Endothelial cell of umbilical vein (primary cell): ENCODE measurements around the gene NR1H3. TPM values are rescaled to one million over a fixed set of nuclear protein-coding genes. Genes with fewer than 3 reads are reported as not detected.

Experiments used
- BruUV-seq: library from RNA; stranded (reverse); fragments of 400-500 nt; replicated peaks from 2 replicates; lab custom pipeline; 2021; lab: Mats Ljungman, UMichigan
- CTCF ChIA-PET: fragments of 300-600, 350-600 bp; sonication (Branson Sonifier 250); formaldehyde crosslinking; loops from one replicate; lab custom pipeline; 2021; ENCODE audit warnings: antibody characterized with exemption, inconsistent platforms; lab: Charles Lee
- POLR2A ChIA-PET: fragments of 300-600, 350-600 bp; sonication (Branson Sonifier 250); formaldehyde crosslinking; loops from one replicate; lab custom pipeline; 2021; ENCODE audit warnings: antibody characterized with exemption, inconsistent platforms; lab: Charles Lee
- DNase-seq: peaks from one replicate; pipeline ENCODE4 v3.0.0-alpha.2; 2011; ENCODE audit warnings: low read depth, low spot score
- FAIRE-seq: peaks from 2 replicates; lab custom pipeline; 2011; peaks lifted over from hg19 to GRCh38; lab: Jason Lieb, UNC
- H2AFZ ChIP-seq: 2 replicates; pipeline ENCODE4 v1.6.0; 2012; ENCODE audit warnings: low read depth, low read length, control low read depth, inconsistent platforms
- H3K27ac ChIP-seq: 2 replicates; pipeline ENCODE4 v1.5.1; 2011; ENCODE audit warnings: low read depth, mild to moderate bottlenecking, control low read depth, low read length, moderate library complexity; ENCODE audit not compliant: insufficient read depth
- H3K27me3 ChIP-seq, 2 experiments: 2 replicates each; pipeline versions ENCODE4 v1.6.0 to v1.6.1; 2011; ENCODE audit warnings: low read length in 2 of 2, mixed read lengths in 1 of 2; ENCODE audit not compliant: control insufficient read depth in 2 of 2, insufficient read depth in 2 of 2
- H3K36me3 ChIP-seq, 2 experiments: 2 replicates in 1 of 2; 3 replicates in 1 of 2; pipeline ENCODE4 v1.5.1; 2011; ENCODE audit warnings: low read length in 2 of 2, mild to moderate bottlenecking in 1 of 2, moderate library complexity in 1 of 2; ENCODE audit not compliant: control insufficient read depth in 2 of 2, insufficient read depth in 2 of 2; ENCODE audit errors: extremely low read depth in 1 of 2
- H3K4me1 ChIP-seq: 3 replicates; pipeline ENCODE4 v1.5.1; 2011; ENCODE audit warnings: mild to moderate bottlenecking, low read length; ENCODE audit not compliant: control insufficient read depth, insufficient read depth; ENCODE audit errors: extremely low read depth
- H3K4me2 ChIP-seq: 2 replicates; pipeline ENCODE4 v1.6.1; 2011; ENCODE audit warnings: low read length, control low read depth, mixed read lengths; ENCODE audit not compliant: insufficient read depth
- H3K4me3 ChIP-seq, 3 experiments: fragments of 200-600 bp in 1 of 3; sonication (generic), shearing (Covaris generic) in 1 of 3; replicated peaks in 1 of 3; 2 replicates each; pipeline ENCODE4 v1.5.1; 2011 to 2016; ENCODE audit warnings: control low read depth in 3 of 3, low read length in 3 of 3, mild to moderate bottlenecking in 2 of 3, inconsistent platforms in 1 of 3, low read depth in 1 of 3, moderate library complexity in 1 of 3; ENCODE audit not compliant: insufficient read depth in 1 of 3
- H3K79me2 ChIP-seq: 2 replicates; pipeline ENCODE4 v1.6.0; 2012; ENCODE audit warnings: low read length, inconsistent platforms; ENCODE audit not compliant: control insufficient read depth, insufficient read depth
- H3K9ac ChIP-seq: replicated peaks from 2 replicates; pipeline ENCODE3; 2011; ENCODE audit warnings: low read length, control low read depth; ENCODE audit not compliant: insufficient read depth; ENCODE audit errors: extremely low read depth
- H3K9me1 ChIP-seq: replicated peaks from 3 replicates; pipeline ENCODE4 v1.6.0; 2011; ENCODE audit warnings: mild to moderate bottlenecking, low read length; ENCODE audit not compliant: control insufficient read depth, insufficient read depth; ENCODE audit errors: extremely low read depth
- H3K9me3 ChIP-seq: replicated peaks from 2 replicates; pipeline ENCODE4 v1.5.1; 2012; ENCODE audit warnings: low read length, inconsistent platforms; ENCODE audit not compliant: control insufficient read depth, insufficient read depth
- H4K20me1 ChIP-seq: replicated peaks from 2 replicates; pipeline ENCODE3; 2011; ENCODE audit warnings: mild to moderate bottlenecking, low read length; ENCODE audit not compliant: control insufficient read depth, insufficient read depth; ENCODE audit errors: extremely low read depth
- CTCF ChIP-seq, 2 donors: IDR thresholded peaks; 1 replicate in 1 of 2; 2 replicates in 1 of 2; pipeline ENCODE4 v1.5.1; 2011; ENCODE audit warnings: low read length in 2 of 2, mild to moderate bottlenecking in 2 of 2, moderate library complexity in 2 of 2, control low read depth in 1 of 2, inconsistent platforms in 1 of 2, low read depth in 1 of 2; ENCODE audit not compliant: insufficient read depth in 1 of 2; ENCODE audit errors: extremely low read depth in 1 of 2
- EZH2 ChIP-seq: IDR thresholded peaks from 2 replicates; pipeline ENCODE4 v1.6.1; 2012; ENCODE audit warnings: borderline replicate concordance, low read depth, mild to moderate bottlenecking, moderate library complexity, low read length, inconsistent platforms; ENCODE audit not compliant: severe bottlenecking
- FOS ChIP-seq: IDR thresholded peaks from 2 replicates; pipeline ENCODE4 v1.6.1; 2011; ENCODE audit warnings: mild to moderate bottlenecking, low read length, moderate library complexity, borderline replicate concordance; ENCODE audit not compliant: insufficient read depth
- GATA2 ChIP-seq: IDR thresholded peaks from 2 replicates; pipeline ENCODE4 v1.7.0; 2011; ENCODE audit warnings: low read depth, mild to moderate bottlenecking, moderate library complexity, mixed read lengths, low read length; ENCODE audit not compliant: insufficient read length, insufficient read depth
- JUN ChIP-seq: IDR thresholded peaks from 2 replicates; pipeline ENCODE4 v1.6.1; 2011; ENCODE audit warnings: borderline replicate concordance, low read depth; ENCODE audit not compliant: insufficient read length, insufficient read depth
- MAX ChIP-seq: IDR thresholded peaks from 2 replicates; pipeline ENCODE4 v1.6.1; 2011; ENCODE audit not compliant: insufficient read depth, insufficient read length
- MYC ChIP-seq: IDR thresholded peaks from one replicate; pipeline ENCODE4 v1.6.1; 2011; ENCODE audit warnings: mild to moderate bottlenecking, low read depth, low read length
- POLR2A ChIP-seq: IDR thresholded peaks from 2 replicates; pipeline ENCODE4 v1.6.1; 2012; ENCODE audit warnings: low read depth, mild to moderate bottlenecking, control low read depth, low read length
- POLR2AphosphoS5 ChIP-seq: IDR thresholded peaks from 2 replicates; pipeline ENCODE4 v1.6.1; 2012; ENCODE audit warnings: low read depth, mild to moderate bottlenecking, control low read depth, low read length, moderate library complexity; ENCODE audit not compliant: insufficient read depth
- dilution Hi-C: fragments of 300-500 bp; cut with MboI; formaldehyde crosslinking; loops from one replicate; pipeline ENCODE4 v1.15.0; 2019; ENCODE audit warnings: low sequenced_read_pairs; ENCODE audit not compliant: extremely low pct_ligation_motif_present
- intact Hi-C: fragments of 100-400 bp; cut with micrococcal nuclease; formaldehyde crosslinking; loops from one replicate; pipeline ENCODE4 v1.10.0; 2022
- polyA plus RNA-seq, 4 experiments: library from polyadenylated mRNA; depleted of rRNA in 3 of 4; stranded (reverse) in 3 of 4; unstranded in 1 of 4; fragments of >200 nt; gene quantifications; 2 replicates each; pipeline versions ENCODE4 v1.2.1 to v1.2.3, GENCODE V29; 2011 to 2012; ENCODE audit warnings: missing spikeins in 1 of 4
- total RNA-seq: library from RNA; stranded (reverse); gene quantifications from 2 replicates; pipeline ENCODE4 v1.2.3, GENCODE V29; 2021

Gene NR1H3
- total and polyA plus RNA-seq, 2 donors (not counting 3 experiments of a cell fraction or from before 2014, with no cell fraction given): 9.8 to 16.3 TPM

GRCh38 chr11:47268448-47269001 is 10.7 kb downstream of the NR1H3 start:
- Histone ChIP-seq H3K9me3 (no peaks in the 10 kb centered on the region), H3K9ac (peak overlapping the region; percentile 60), H3K27me3 (no peaks in the 10 kb centered on the region), H2AFZ (peak overlapping the region; percentile 82), H3K27ac (peak overlapping the region; percentile 76), H3K36me3 (no peaks in the 10 kb centered on the region), H3K4me2 (peak overlapping the region; percentile 81), H3K9me1 (no peaks in the 10 kb centered on the region), H3K4me1 (peaks cover 37% of the 10 kb centered on the region), H3K4me3 (no peak overlapping the region), H4K20me1 (no peaks in the 10 kb centered on the region), H3K79me2 (peaks cover 25% of the 10 kb centered on the region)
- ChIA-PET POLR2A (interaction anchor here (0.6 kb wide), 1 partner anchor 54 kb away, joined by 3 read pairs; the partner anchor contains the start of gene DDB2), CTCF (interaction anchor here (0.7 to 1.8 kb wide), 6 partner anchors 9 to 89 kb away, joined by 3 to 7 read pairs (median 4); partner anchors contain the start of genes ACP2 and NR1H3)
- FAIRE-seq (no peak), DNase-seq (no peak)
- BruUV-seq: no TSS peak
- dilution Hi-C loops (no loop called here), intact Hi-C loops (loop anchor here (1.0 to 5.0 kb wide), 4 partner anchors 19 to 139 kb away; partner anchors contain the start of genes DDB2 and SLC39A13)
- TF ChIP-seq GATA2: no peak
- TF ChIP-seq POLR2AphosphoS5: no peak
- TF ChIP-seq POLR2A: no peak
- no peak for TF ChIP-seq MAX
- TF ChIP-seq MYC: no peak
- TF ChIP-seq FOS: no peak
- no peak for TF ChIP-seq CTCF (IDR thresholded peaks at IDR 0.05; ENCODE audit: extremely low read depth in 1 of 2, insufficient read depth in 1 of 2, low read depth in 1 of 2, low read length in 2 of 2)
- no peak for TF ChIP-seq EZH2
- no peak for TF ChIP-seq JUN
